Neuronal stem cell (in vitro differentiated cells): ENCODE results near the gene TUNAR.

Source experiments
- DNase-seq: peaks from one replicate; pipeline ENCODE4 v3.0.0-alpha.2; 2013; ENCODE audit warnings: low spot score
- H2AFZ ChIP-seq: one replicate; pipeline ENCODE4 v1.6.1; 2013; ENCODE audit warnings: mild to moderate bottlenecking, low read length, inconsistent platforms
- H2AK5ac ChIP-seq: 2 replicates; pipeline ENCODE4 v1.6.1; 2013; ENCODE audit warnings: low read depth, mild to moderate bottlenecking, inconsistent platforms, low read length, moderate library complexity, mixed read lengths
- H2BK120ac ChIP-seq: 2 replicates; pipeline ENCODE4 v1.6.1; 2013; ENCODE audit warnings: low read depth, mild to moderate bottlenecking, inconsistent platforms, low read length, moderate library complexity, mixed read lengths
- H2BK12ac ChIP-seq: one replicate; pipeline ENCODE4 v1.6.1; 2013; ENCODE audit warnings: low read length, inconsistent platforms
- H2BK15ac ChIP-seq: 2 replicates; pipeline ENCODE4 v1.6.1; 2013; ENCODE audit warnings: mild to moderate bottlenecking, low read length, inconsistent platforms, mixed read lengths
- H2BK5ac ChIP-seq: one replicate; pipeline ENCODE4 v1.6.1; 2013; ENCODE audit warnings: inconsistent platforms, mild to moderate bottlenecking, low read length, moderate library complexity
- H3K14ac ChIP-seq: one replicate; pipeline ENCODE4 v1.6.1; 2013; ENCODE audit warnings: low read length, inconsistent platforms
- H3K18ac ChIP-seq: 2 replicates; pipeline ENCODE4 v1.6.1; 2013; ENCODE audit warnings: low read length, inconsistent platforms
- H3K23ac ChIP-seq: 2 replicates; pipeline ENCODE4 v1.6.1; 2013; ENCODE audit warnings: low read depth, mild to moderate bottlenecking, mixed read lengths, low read length, inconsistent platforms; ENCODE audit not compliant: poor library complexity
- H3K27ac ChIP-seq: replicated peaks from 3 replicates; pipeline ENCODE4 v1.5.1; 2013; ENCODE audit warnings: low read length, inconsistent platforms
- H3K27me3 ChIP-seq, 3 experiments: 2 replicates each; pipeline ENCODE4 v1.6.1; 2013; ENCODE audit warnings: low read length in 3 of 3, mild to moderate bottlenecking in 2 of 3, inconsistent platforms in 1 of 3, low read depth in 1 of 3, mixed read lengths in 1 of 3, moderate library complexity in 1 of 3; ENCODE audit not compliant: control insufficient read depth in 3 of 3, insufficient read depth in 3 of 3
- H3K36me3 ChIP-seq, 2 donors: replicated peaks in 1 of 2; 2 replicates each; pipeline ENCODE4 v1.6.1; 2013; ENCODE audit warnings: low read length in 2 of 2; ENCODE audit not compliant: control insufficient read depth in 2 of 2, insufficient read depth in 2 of 2
- H3K4ac ChIP-seq: 2 replicates; pipeline ENCODE4 v1.6.1; 2013; ENCODE audit warnings: inconsistent platforms, mild to moderate bottlenecking, low read length, moderate library complexity
- H3K4me1 ChIP-seq, 2 donors: 1 replicate in 1 of 2; 2 replicates in 1 of 2; pipeline ENCODE4 v1.6.1; 2013; ENCODE audit warnings: low read length in 2 of 2, low read depth in 1 of 2; ENCODE audit not compliant: control insufficient read depth in 2 of 2, insufficient read depth in 1 of 2
- H3K4me2 ChIP-seq: one replicate; pipeline ENCODE4 v1.6.1; 2013; ENCODE audit warnings: mild to moderate bottlenecking, low read length, inconsistent platforms; ENCODE audit not compliant: insufficient read depth, poor library complexity, severe bottlenecking
- H3K4me3 ChIP-seq, 2 donors: 2 replicates each; pipeline ENCODE4 v1.5.1; 2013; ENCODE audit warnings: low read length in 2 of 2, mild to moderate bottlenecking in 2 of 2, inconsistent platforms in 1 of 2, moderate library complexity in 1 of 2
- H3K79me1 ChIP-seq: one replicate; pipeline ENCODE4 v1.6.1; 2013; ENCODE audit warnings: low read depth, mild to moderate bottlenecking, inconsistent platforms, low read length, moderate library complexity
- H3K9ac ChIP-seq: one replicate; pipeline ENCODE4 v1.6.1; 2013; ENCODE audit warnings: mild to moderate bottlenecking, low read depth, low read length, inconsistent platforms; ENCODE audit not compliant: poor library complexity
- H3K9me3 ChIP-seq, 2 donors: replicated peaks in 1 of 2; 2 replicates each; pipeline versions ENCODE3 to v1.6.1; 2013; ENCODE audit warnings: low read length in 2 of 2, mild to moderate bottlenecking in 2 of 2, inconsistent platforms in 1 of 2, low read depth in 1 of 2, mixed read lengths in 1 of 2, moderate library complexity in 1 of 2; ENCODE audit not compliant: control insufficient read depth in 2 of 2, insufficient read depth in 1 of 2
- H4K8ac ChIP-seq: one replicate; pipeline ENCODE4 v1.6.1; 2013; ENCODE audit warnings: low read depth, mild to moderate bottlenecking, inconsistent platforms, low read length, moderate library complexity
- H4K91ac ChIP-seq: one replicate; pipeline ENCODE4 v1.6.1; 2013; ENCODE audit warnings: low read length, low read depth, mild to moderate bottlenecking, inconsistent platforms; ENCODE audit not compliant: poor library complexity
- WGBS, 2 donors: extraction: QIAGEN DNeasy Blood & Tissue Kit; methylation state at CpG; one replicate each; pipeline ENCODE4 v1.1.7; 2013; ENCODE audit warnings: missing lambda C conversion rate in 2 of 2, mixed read lengths in 1 of 2; ENCODE audit not compliant: insufficient read length in 2 of 2, insufficient replicate concordance in 1 of 2; ENCODE audit errors: extremely low coverage in 2 of 2; 5-methylcytosine and 5-hydroxymethylcytosine counted together

The TUNAR gene

GRCh38 chr14:95891742-95892141 is 15.1 kb downstream of the TUNAR start:
- Histone ChIP-seq H4K8ac (no peak overlapping the region), H2BK15ac (no peak overlapping the region), H3K79me1 (no peaks in the 10 kb centered on the region), H4K91ac (no peak overlapping the region), H3K14ac (no peak overlapping the region), H2BK5ac (no peak overlapping the region), H3K4ac (no peak overlapping the region), H3K4me2 (no peak overlapping the region), H3K27ac (no peak overlapping the region), H3K23ac (no peak overlapping the region), H3K27me3 (no peaks in the 10 kb centered on the region), H3K9me3 (no peaks in the 10 kb centered on the region), H3K9ac (no peak overlapping the region), H3K4me1 (peaks cover 0 to 7% of the 10 kb centered on the region in 2 donors), H2BK120ac (no peak overlapping the region), H3K36me3 (no peaks in the 10 kb centered on the region), H3K18ac (no peak overlapping the region), H3K4me3 (no peak overlapping the region), H2BK12ac (no peak overlapping the region), H2AFZ (no peak overlapping the region), H2AK5ac (no peak overlapping the region)
- WGBS, 2 donors, result no CpG with 5 or more reads among the region's 3 CpGs
- DNase-seq, result no peak

GRCh38 chr14:95892142-95892541 is 15.5 kb downstream of the TUNAR start:
- no peaks in the 10 kb centered on the region for H3K79me1 ChIP-seq
- H3K18ac ChIP-seq, result no peak overlapping the region
- no peaks in the 10 kb centered on the region for H3K9me3 ChIP-seq
- DNase-seq, result no peak
- H3K4me1 ChIP-seq, result peaks cover 0 to 7% of the 10 kb centered on the region in 2 donors
- H2BK12ac ChIP-seq, result no peak overlapping the region
- no peak overlapping the region for H3K4me3 ChIP-seq
- no peak overlapping the region for H4K8ac ChIP-seq
- no peak overlapping the region for H3K4ac ChIP-seq
- no peak overlapping the region for H2AK5ac ChIP-seq
- no peak overlapping the region for H4K91ac ChIP-seq
- H3K14ac ChIP-seq, result peak overlapping the region; percentile 33
- H2BK15ac ChIP-seq, result no peak overlapping the region
- H3K27me3 ChIP-seq, result no peaks in the 10 kb centered on the region
- H3K27ac ChIP-seq, result no peak overlapping the region
- H2AFZ ChIP-seq, result no peak overlapping the region
- peak overlapping the region; percentile 67 for H2BK5ac ChIP-seq
- H2BK120ac ChIP-seq, result no peak overlapping the region
- no CpG with 5 or more reads among the region's 11 CpGs for WGBS, 2 donors
- no peak overlapping the region for H3K4me2 ChIP-seq
- H3K23ac ChIP-seq, result no peak overlapping the region
- H3K36me3 ChIP-seq, result no peaks in the 10 kb centered on the region
- no peak overlapping the region for H3K9ac ChIP-seq

- no peaks in the 10 kb centered on the region for H3K79me1 ChIP-seq
- no peak overlapping the region for H3K27ac ChIP-seq
- no peak overlapping the region for H3K4me3 ChIP-seq
- H2AK5ac ChIP-seq, result no peak overlapping the region
- no peak overlapping the region for H3K4me2 ChIP-seq
- H3K14ac ChIP-seq, result no peak overlapping the region
- peaks cover 0 to 6% of the 10 kb centered on the region in 2 donors for H3K4me1 ChIP-seq
- no peak overlapping the region for H2AFZ ChIP-seq
- H3K9me3 ChIP-seq, result no peaks in the 10 kb centered on the region
- H3K9ac ChIP-seq, result no peak overlapping the region
- no peak overlapping the region for H3K18ac ChIP-seq
- H2BK12ac ChIP-seq, result no peak overlapping the region
- no peak overlapping the region for H2BK5ac ChIP-seq
- no peak overlapping the region for H2BK15ac ChIP-seq
- H4K91ac ChIP-seq, result no peak overlapping the region
- no peaks in the 10 kb centered on the region for H3K36me3 ChIP-seq
- DNase-seq, result no peak
- H3K4ac ChIP-seq, result no peak overlapping the region
- H2BK120ac ChIP-seq, result no peak overlapping the region
- no peaks in the 10 kb centered on the region for H3K27me3 ChIP-seq
- WGBS, 2 donors, result no CpG with 5 or more reads among the region's 10 CpGs
- no peak overlapping the region for H3K23ac ChIP-seq
- no peak overlapping the region for H4K8ac ChIP-seq
Measured at GRCh38 chr14:95895720-95896119, 19.1 kb downstream of the TUNAR start.

- Histone ChIP-seq H3K9ac (no peak overlapping the region), H3K4me2 (no peak overlapping the region), H4K91ac (no peak overlapping the region), H3K23ac (no peak overlapping the region), H3K27ac (no peak overlapping the region), H3K4me3 (no peak overlapping the region), H3K9me3 (no peaks in the 10 kb centered on the region), H3K4ac (no peak overlapping the region), H2BK12ac (no peak overlapping the region), H2AK5ac (no peak overlapping the region), H4K8ac (no peak overlapping the region), H3K36me3 (no peaks in the 10 kb centered on the region), H3K4me1 (peaks cover 0 to 6% of the 10 kb centered on the region in 2 donors), H2BK15ac (no peak overlapping the region), H2BK5ac (no peak overlapping the region), H3K27me3 (no peaks in the 10 kb centered on the region), H2BK120ac (no peak overlapping the region), H3K18ac (no peak overlapping the region), H2AFZ (no peak overlapping the region), H3K79me1 (no peaks in the 10 kb centered on the region), H3K14ac (no peak overlapping the region)
- no peak for DNase-seq
- no CpG with 5 or more reads among the region's 7 CpGs for WGBS, 2 donors
Measured at GRCh38 chr14:95896498-95897135, 20.0 kb downstream of the TUNAR start.
